GM21723 (cell line): ENCODE results near the gene NEIL3.

ENCODE experiments used
- ATAC-seq: cut with Tn5 transposase; IDR thresholded peaks from one replicate; pipeline ENCODE4 v1.9.1; 2021; ENCODE audit warnings: mild to moderate bottlenecking, moderate library complexity; ENCODE audit not compliant: unreplicated experiment

Gene NEIL3

DNA sequence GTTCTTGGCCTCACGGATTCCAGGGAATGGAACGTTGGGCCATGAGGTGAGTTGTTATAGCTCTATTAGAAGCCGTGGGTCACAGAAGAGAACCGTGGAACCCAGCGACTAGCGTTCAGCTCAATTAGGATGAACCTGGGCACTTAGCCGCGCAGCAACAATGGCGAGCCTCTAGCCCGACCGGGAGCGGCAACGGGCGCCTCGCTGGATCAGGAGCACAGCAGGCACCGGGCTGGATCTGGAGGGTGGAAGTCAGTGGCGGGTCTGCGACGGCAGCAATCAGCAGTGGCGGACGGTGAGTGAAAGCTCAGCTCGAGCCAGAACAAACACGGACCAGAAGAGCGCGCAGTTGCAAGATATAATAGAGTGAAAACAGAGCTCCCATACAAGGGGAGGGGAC is 98.3 kb downstream of the NEIL3 start:
- no peak for ATAC-seq

DNA sequence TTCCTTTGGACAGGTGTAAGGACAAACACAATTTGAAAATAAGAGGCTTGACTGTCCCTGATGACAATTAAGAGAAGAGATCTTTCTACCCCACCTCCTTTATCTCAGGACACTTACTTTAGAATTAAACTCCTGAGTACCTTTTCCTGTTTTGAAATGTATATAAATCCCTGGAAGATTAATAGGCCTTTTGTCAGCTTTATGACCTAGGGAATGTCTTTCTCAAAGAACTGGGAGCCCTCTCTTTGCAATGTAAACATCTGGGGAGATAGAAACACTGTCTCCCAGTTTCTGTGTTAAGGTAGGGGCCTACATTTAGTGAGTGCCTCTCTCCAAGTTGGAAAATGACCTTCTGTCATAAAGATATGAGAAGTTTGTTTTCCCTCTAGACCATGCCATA is 100.9 kb downstream of the NEIL3 start:
- ATAC-seq: no peak

DNA sequence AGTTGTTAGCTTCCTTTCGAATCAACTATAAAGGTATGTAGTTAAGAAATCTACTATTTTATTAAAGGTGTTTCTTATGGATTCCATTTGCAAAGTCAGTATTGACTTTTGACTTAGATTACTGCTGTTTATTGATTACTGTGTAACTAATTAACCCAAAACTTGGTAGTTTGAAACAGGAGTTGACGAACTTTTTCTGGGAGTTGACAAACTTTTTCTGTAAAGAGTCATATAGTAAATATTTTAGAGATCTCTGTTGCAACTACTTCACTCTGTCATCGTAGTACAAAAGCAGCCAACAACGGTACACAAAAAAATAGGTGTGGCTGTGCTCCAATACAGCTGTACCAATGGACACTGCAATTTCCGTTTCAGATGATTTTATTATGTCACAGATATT is 102.3 kb downstream of the NEIL3 start:
- ATAC-seq: no peak
